ENCODE data around the gene CCDC83. TPM values are rescaled to one million over a fixed set of nuclear protein-coding genes. Genes with fewer than 3 reads are reported as not detected.

CCDC83 gene
- total RNA-seq, 1 experiment from 2014 or later = not detected

DNA sequence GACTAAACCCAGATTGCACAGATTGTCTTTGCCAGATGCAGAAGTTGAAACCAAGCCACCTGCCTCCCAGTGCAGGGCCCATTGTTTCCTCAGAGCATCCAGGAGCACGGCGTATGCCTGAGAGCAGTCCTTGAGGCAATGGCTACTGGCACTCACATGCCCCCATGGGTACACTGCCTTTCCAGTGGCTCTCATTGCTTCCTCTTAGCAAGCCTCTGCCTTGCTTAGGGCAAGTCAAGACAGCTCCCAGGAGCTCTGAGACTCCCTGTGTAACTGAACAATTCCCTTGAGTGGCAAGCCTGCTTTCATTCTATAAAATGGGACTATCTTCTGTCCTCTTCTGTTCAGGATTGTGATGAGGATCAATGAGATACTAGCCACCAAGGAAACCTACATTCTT is 48.3 kb upstream of the CCDC83 start:
- H3K36me3 Mint-ChIP-seq (ENCODE audit: insufficient read depth in 1 of 3, low read depth in 3 of 3) = no peaks in the 10 kb centered on the region
- no peak overlapping the region for H3K27ac ChIP-seq (ENCODE audit: insufficient read length, low read depth, low read length)

More for the DNA sequence above, 48.3 kb upstream of the CCDC83 start:
- Histone ChIP-seq H3T11ph (ENCODE audit: low read length) (no peak overlapping the region), H3K9ac (ENCODE audit: extremely low read depth, insufficient read length, low read length) (no peak overlapping the region), H3K56ac (ENCODE audit: insufficient read length, low read depth, low read length) (no peak overlapping the region), H4K20me1 (ENCODE audit: control insufficient read depth, insufficient read depth, insufficient read length) (peaks cover 3% of the 10 kb centered on the region), H4K5ac (ENCODE audit: insufficient read length, low read depth, low read length) (no peak overlapping the region), H3K23ac (ENCODE audit: insufficient read length, low read depth, low read length) (no peak overlapping the region), H3K79me2 (ENCODE audit: insufficient read depth, low read length) (no peaks in the 10 kb centered on the region), H3K4me1 (ENCODE audit: insufficient read depth, low read length) (peaks cover 2% of the 10 kb centered on the region; the same call in 1 of the 2 replicates), H2BK15ac (ENCODE audit: low read depth, low read length) (no peak overlapping the region), H2BK12ac (ENCODE audit: insufficient read length, low read depth, low read length) (no peak overlapping the region), H3K4ac (ENCODE audit: low read depth, low read length) (no peak overlapping the region), H2AFZ (ENCODE audit: low read length) (no peak overlapping the region), H4K91ac (ENCODE audit: insufficient read length, low read depth, low read length) (no peak overlapping the region), H3K4me2 (ENCODE audit: insufficient read depth, insufficient read length, low read length) (no peak overlapping the region), H3K9me3 (ENCODE audit: control insufficient read depth, low read depth, low read length) (no peaks in the 10 kb centered on the region), H3K14ac (ENCODE audit: insufficient read depth, low read length) (no peak overlapping the region), H2AK5ac (ENCODE audit: insufficient read length, low read length) (no peak overlapping the region), H3K18ac (ENCODE audit: insufficient read length, low read depth, low read length) (no peak overlapping the region), H4K8ac (replicated peaks; ENCODE audit: insufficient read length, low read depth, low read length) (no peak overlapping the region), H3K27me3 (ENCODE audit: insufficient read depth, low read length) (no peaks in the 10 kb centered on the region; the same call in 1 of the 2 replicates), H2BK120ac (ENCODE audit: low read depth, low read length, poor library complexity, severe bottlenecking) (no peak overlapping the region), H2BK20ac (ENCODE audit: low read depth, low read length, poor library complexity, severe bottlenecking) (no peak overlapping the region), H3K23me2 (ENCODE audit: insufficient read length, low read depth, low read length, poor library complexity, severe bottlenecking) (peaks cover 11% of the 10 kb centered on the region), H2BK5ac (ENCODE audit: insufficient read length, low read length) (no peak overlapping the region), H3K79me1 (ENCODE audit: insufficient read depth, low read depth, low read length, poor library complexity, severe bottlenecking) (no peaks in the 10 kb centered on the region)
- no peak for TF ChIP-seq CTCF (conservative IDR thresholded peaks at IDR 0.05)
- WGBS (ENCODE audit: extremely low coverage, insufficient read length, low lambda C conversion rate) = no CpG with 5 or more reads among the region's 2 CpGs
- Mint-ChIP-seq H3K4me1 (peaks cover 17 to 20% of the 10 kb centered on the region in 2 experiments), H3K27ac (no peak overlapping the region), H3K27me3 (ENCODE audit: low read depth) (peaks cover 29% of the 10 kb centered on the region), H3K9me3 (no peaks in the 10 kb centered on the region), H3K4me3 (no peak overlapping the region)
- no peak for DNase-seq

Data from H9 (cell line).